Natural killer cell (primary cell): ENCODE results near the gene TRPC3. TPM values are rescaled to one million over a fixed set of nuclear protein-coding genes. Genes with fewer than 3 reads are reported as not detected.

Experiments
- ATAC-seq, 3 donors: fragments of 150-1000 bp in 2 of 3; fragments of 200-7000 bp in 1 of 3; cut with Tn5 transposase; 1 replicate in 1 of 3; 2 replicates in 2 of 3; pipeline ENCODE4 v1.10.0; 2021; ENCODE audit warnings: mild to moderate bottlenecking in 2 of 3, moderate library complexity in 2 of 3
- DNase-seq, 2 donors: peaks; one replicate each; pipeline versions ENCODE4 v3.0.0 to v3.0.0-alpha.2; 2013 to 2021; ENCODE audit warnings: mixed read lengths in 1 of 2
- H3K27ac ChIP-seq: one replicate; pipeline ENCODE4 v1.5.1; 2013; ENCODE audit warnings: mild to moderate bottlenecking, low read length
- H3K27me3 ChIP-seq: one replicate; pipeline ENCODE4 v1.6.1; 2013; ENCODE audit warnings: low read length; ENCODE audit not compliant: control insufficient read depth, insufficient read depth
- H3K36me3 ChIP-seq: one replicate; pipeline ENCODE4 v1.6.1; 2013; ENCODE audit warnings: low read length; ENCODE audit not compliant: control insufficient read depth, insufficient read depth
- H3K4me1 ChIP-seq: one replicate; pipeline ENCODE4 v1.6.1; 2013; ENCODE audit warnings: low read length; ENCODE audit not compliant: control insufficient read depth, insufficient read depth
- H3K4me3 ChIP-seq: one replicate; pipeline ENCODE4 v1.5.1; 2013; ENCODE audit warnings: low read length
- H3K9me3 ChIP-seq: one replicate; pipeline ENCODE4 v1.6.1; 2013; ENCODE audit warnings: low read length; ENCODE audit not compliant: control insufficient read depth, insufficient read depth
- H3K27ac Mint-ChIP-seq, 2 donors: one replicate each; pipeline ENCODE4 v1.8.0; 2022; ENCODE audit warnings: mild to moderate bottlenecking in 2 of 2, mixed read lengths in 2 of 2, moderate library complexity in 1 of 2
- H3K27me3 Mint-ChIP-seq, 2 donors: one replicate each; pipeline ENCODE4 v1.8.0; 2022; ENCODE audit warnings: low read depth in 2 of 2, mixed read lengths in 2 of 2
- H3K36me3 Mint-ChIP-seq: one replicate; pipeline ENCODE4 v1.8.0; 2022; ENCODE audit warnings: mixed read lengths
- H3K4me1 Mint-ChIP-seq, 2 donors: one replicate each; pipeline ENCODE4 v1.8.0; 2022; ENCODE audit warnings: mixed read lengths in 2 of 2
- H3K4me3 Mint-ChIP-seq: one replicate; pipeline ENCODE4 v1.8.0; 2022; ENCODE audit warnings: mild to moderate bottlenecking, moderate library complexity, mixed read lengths
- H3K9me3 Mint-ChIP-seq, 2 donors: one replicate each; pipeline ENCODE4 v1.8.0; 2022; ENCODE audit warnings: mixed read lengths in 2 of 2
- WGBS: methylation state at CpG from one replicate; pipeline ENCODE4 v1.1.7; 2013; ENCODE audit warnings: missing lambda C conversion rate; ENCODE audit not compliant: insufficient coverage; 5-methylcytosine and 5-hydroxymethylcytosine counted together
- intact Hi-C: fragments of 100-400 bp; cut with micrococcal nuclease; formaldehyde crosslinking; loops from one replicate; pipeline ENCODE4 v1.14.2; 2022
- total RNA-seq, 4 donors: library from RNA; stranded (reverse); fragments of 120-200 nt in 1 of 4; gene quantifications; one replicate each; pipeline versions ENCODE4 v1.2.3 to v1.2.4, GENCODE V29; 2013 to 2022
- TF ChIP-seq, protein P1 (sequence below): fragments of 200-600 bp; IDR thresholded peaks from one replicate; pipeline ENCODE4 v1.8.0; 2022; ENCODE audit warnings: antibody characterized with exemption

Gene TRPC3
- total RNA-seq, 3 donors from 2014 or later (not counting 1 experiment from before 2014, with no cell fraction given): 0.34 to 0.88 (median 0.49) TPM

DNA sequence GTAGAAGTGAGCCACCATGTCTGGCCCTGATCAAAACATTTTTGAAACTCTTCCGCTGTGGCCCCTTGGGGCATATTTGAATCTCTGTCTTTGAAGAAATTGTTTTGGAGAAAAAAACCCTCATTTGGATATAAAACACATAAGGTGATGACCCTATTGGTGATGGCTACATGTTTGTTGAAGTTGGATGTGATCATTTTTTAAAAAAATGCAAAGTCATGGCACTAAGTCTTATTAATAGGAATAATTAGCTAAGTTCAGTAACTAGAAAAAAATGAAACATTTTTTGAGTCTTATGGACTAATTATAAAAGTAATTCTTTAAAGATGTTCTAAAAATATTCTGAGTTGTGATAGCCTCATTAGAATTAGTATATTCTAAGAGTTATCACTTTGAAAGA is 63.7 kb downstream of the TRPC3 start:
- TF ChIP-seq, protein P1, sequence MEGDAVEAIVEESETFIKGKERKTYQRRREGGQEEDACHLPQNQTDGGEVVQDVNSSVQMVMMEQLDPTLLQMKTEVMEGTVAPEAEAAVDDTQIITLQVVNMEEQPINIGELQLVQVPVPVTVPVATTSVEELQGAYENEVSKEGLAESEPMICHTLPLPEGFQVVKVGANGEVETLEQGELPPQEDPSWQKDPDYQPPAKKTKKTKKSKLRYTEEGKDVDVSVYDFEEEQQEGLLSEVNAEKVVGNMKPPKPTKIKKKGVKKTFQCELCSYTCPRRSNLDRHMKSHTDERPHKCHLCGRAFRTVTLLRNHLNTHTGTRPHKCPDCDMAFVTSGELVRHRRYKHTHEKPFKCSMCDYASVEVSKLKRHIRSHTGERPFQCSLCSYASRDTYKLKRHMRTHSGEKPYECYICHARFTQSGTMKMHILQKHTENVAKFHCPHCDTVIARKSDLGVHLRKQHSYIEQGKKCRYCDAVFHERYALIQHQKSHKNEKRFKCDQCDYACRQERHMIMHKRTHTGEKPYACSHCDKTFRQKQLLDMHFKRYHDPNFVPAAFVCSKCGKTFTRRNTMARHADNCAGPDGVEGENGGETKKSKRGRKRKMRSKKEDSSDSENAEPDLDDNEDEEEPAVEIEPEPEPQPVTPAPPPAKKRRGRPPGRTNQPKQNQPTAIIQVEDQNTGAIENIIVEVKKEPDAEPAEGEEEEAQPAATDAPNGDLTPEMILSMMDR: no peak
- intact Hi-C loops: no loop called here
- ATAC-seq: no peak
- no CpG with 5 or more reads among the region's 1 CpG for WGBS
- H3K4me3 ChIP-seq: no peak overlapping the region
- no peaks in the 10 kb centered on the region for H3K36me3 ChIP-seq
- peaks cover 5% of the 10 kb centered on the region for H3K27me3 ChIP-seq
- Mint-ChIP-seq H3K4me3 (no peak overlapping the region), H3K27ac (no peak overlapping the region), H3K9me3 (no peaks in the 10 kb centered on the region), H3K36me3 (no peaks in the 10 kb centered on the region), H3K4me1 (no peaks in the 10 kb centered on the region), H3K27me3 (peaks cover 40 to 62% of the 10 kb centered on the region in 2 donors)
- no peak for DNase-seq
- H3K27ac ChIP-seq: no peak overlapping the region
- H3K9me3 ChIP-seq: no peaks in the 10 kb centered on the region
- no peaks in the 10 kb centered on the region for H3K4me1 ChIP-seq

DNA sequence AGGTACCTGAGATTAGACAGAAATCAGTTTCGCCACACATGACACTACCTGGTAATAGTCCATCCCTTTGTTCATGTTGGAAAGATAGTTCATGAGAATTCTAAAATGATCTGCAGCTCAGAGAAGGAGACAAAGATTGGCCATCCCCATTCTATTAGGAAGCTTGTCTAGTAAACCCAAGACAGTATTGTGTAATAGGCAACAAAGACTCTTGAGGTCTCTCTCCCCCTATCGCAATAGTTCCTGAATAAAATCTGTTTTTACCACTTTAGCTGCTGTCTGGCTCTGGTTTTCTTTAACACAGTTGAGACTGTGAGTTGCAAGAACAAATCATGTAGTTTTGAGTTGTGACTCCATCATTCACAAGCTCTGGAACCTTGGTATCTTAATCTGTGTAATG is 66.7 kb downstream of the TRPC3 start:
- Mint-ChIP-seq H3K36me3 (no peaks in the 10 kb centered on the region), H3K4me3 (no peak overlapping the region), H3K9me3 (no peaks in the 10 kb centered on the region), H3K27me3 (peaks cover 46 to 73% of the 10 kb centered on the region in 2 donors), H3K27ac (no peak overlapping the region), H3K4me1 (no peaks in the 10 kb centered on the region)
- TF ChIP-seq, protein P1: no peak
- Histone ChIP-seq H3K4me1 (no peaks in the 10 kb centered on the region), H3K36me3 (no peaks in the 10 kb centered on the region), H3K4me3 (no peak overlapping the region), H3K9me3 (no peaks in the 10 kb centered on the region), H3K27ac (no peak overlapping the region), H3K27me3 (peaks cover 6% of the 10 kb centered on the region)
- intact Hi-C loops: no loop called here
- ATAC-seq (no peak), DNase-seq (no peak)
- WGBS: 88% methylated on average over 2 of the region's 2 CpGs

DNA sequence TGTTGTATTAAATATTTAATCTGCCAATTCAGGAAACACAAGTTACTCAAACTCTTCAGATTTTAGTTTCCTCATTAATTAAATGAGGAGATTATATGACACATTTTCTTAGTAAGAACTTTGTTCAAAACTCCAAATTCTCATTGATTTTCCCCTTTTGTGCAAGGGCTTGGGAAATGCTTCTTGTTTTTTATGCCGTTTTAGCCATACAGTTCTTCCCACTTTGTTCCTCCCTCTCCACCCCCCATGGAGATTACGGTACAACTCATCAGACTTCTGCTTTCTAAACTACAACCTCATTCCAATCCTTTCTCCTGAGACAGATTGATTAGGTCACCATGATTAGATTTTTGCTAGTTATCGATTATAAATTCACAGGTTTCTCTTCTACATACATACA is 70.7 kb downstream of the TRPC3 start:
- ATAC-seq: no peak
- Mint-ChIP-seq H3K27ac (no peak overlapping the region), H3K4me3 (no peak overlapping the region), H3K9me3 (no peaks in the 10 kb centered on the region), H3K27me3 (peaks cover 41 to 85% of the 10 kb centered on the region in 2 donors), H3K36me3 (no peaks in the 10 kb centered on the region), H3K4me1 (no peaks in the 10 kb centered on the region)
- intact Hi-C loops: no loop called here
- 15% methylated on average over 2 of the region's 3 CpGs for WGBS
- no peak overlapping the region for H3K27ac ChIP-seq
- H3K9me3 ChIP-seq: no peaks in the 10 kb centered on the region
- no peaks in the 10 kb centered on the region for H3K4me1 ChIP-seq
- peaks cover 8% of the 10 kb centered on the region for H3K27me3 ChIP-seq
- no peak overlapping the region for H3K4me3 ChIP-seq
- H3K36me3 ChIP-seq: no peaks in the 10 kb centered on the region
- TF ChIP-seq, protein P1: no peak
- DNase-seq: no peak

DNA sequence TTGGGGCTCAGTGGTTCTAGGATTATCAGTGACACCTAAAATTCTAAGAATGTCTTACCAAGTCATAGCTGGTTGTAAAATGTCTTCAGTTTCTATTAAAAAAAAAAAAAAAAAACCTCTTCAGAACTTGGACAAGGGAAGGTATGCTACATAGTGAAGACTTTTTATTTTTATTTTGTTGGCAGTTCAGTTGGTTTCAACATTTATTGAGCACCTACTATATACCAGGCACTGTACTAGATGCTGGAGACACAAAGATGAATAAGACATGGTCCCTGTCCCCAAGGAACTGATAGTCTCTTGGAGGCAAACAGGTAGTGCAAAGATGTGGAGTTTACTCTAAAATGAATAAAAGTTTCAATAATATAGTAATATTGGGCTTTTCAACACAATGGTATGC is 72.7 kb downstream of the TRPC3 start:
- ATAC-seq: no peak
- no peaks in the 10 kb centered on the region for H3K36me3 Mint-ChIP-seq
- no peak for DNase-seq
- H3K27ac ChIP-seq: no peak overlapping the region
- no peaks in the 10 kb centered on the region for H3K36me3 ChIP-seq
- no peak overlapping the region for H3K4me3 ChIP-seq
- H3K4me3 Mint-ChIP-seq: no peak overlapping the region
- TF ChIP-seq, protein P1: no peak
- H3K9me3 ChIP-seq: no peaks in the 10 kb centered on the region
- H3K9me3 Mint-ChIP-seq: no peaks in the 10 kb centered on the region
- H3K4me1 ChIP-seq: no peaks in the 10 kb centered on the region
- H3K4me1 Mint-ChIP-seq: no peaks in the 10 kb centered on the region
- no peak overlapping the region for H3K27ac Mint-ChIP-seq
- peaks cover 8% of the 10 kb centered on the region for H3K27me3 ChIP-seq
- H3K27me3 Mint-ChIP-seq: peaks cover 36 to 74% of the 10 kb centered on the region in 2 donors
- intact Hi-C loops: no loop called here
